Mesenchymal stem cell (in vitro differentiated cells and primary cell): ENCODE data around the gene CRLF1.

ENCODE experiments used
- DNase-seq: peaks from one replicate; pipeline ENCODE4 v3.0.0-alpha.2; 2013
- H2AFZ ChIP-seq: one replicate; pipeline ENCODE4 v1.6.1; 2013; ENCODE audit warnings: low read depth, mild to moderate bottlenecking, control low read depth, inconsistent platforms, low read length, moderate library complexity
- H2AK5ac ChIP-seq: 2 replicates; pipeline ENCODE4 v1.6.1; 2013; ENCODE audit warnings: low read length, moderate library complexity, mild to moderate bottlenecking, inconsistent platforms; ENCODE audit not compliant: severe bottlenecking
- H2BK120ac ChIP-seq: one replicate; pipeline ENCODE4 v1.6.1; 2013; ENCODE audit warnings: low read depth, mild to moderate bottlenecking, inconsistent platforms, low read length, moderate library complexity
- H2BK12ac ChIP-seq, 2 experiments: one replicate each; pipeline ENCODE4 v1.6.1; 2013; ENCODE audit warnings: inconsistent platforms in 2 of 2, low read length in 2 of 2, mild to moderate bottlenecking in 2 of 2, moderate library complexity in 2 of 2, control low read depth in 1 of 2
- H2BK15ac ChIP-seq: one replicate; pipeline ENCODE4 v1.6.1; 2013; ENCODE audit warnings: mild to moderate bottlenecking, low read depth, inconsistent platforms; ENCODE audit not compliant: poor library complexity, severe bottlenecking
- H2BK5ac ChIP-seq: 2 replicates; pipeline ENCODE4 v1.6.1; 2013; ENCODE audit warnings: low read depth, mild to moderate bottlenecking, low read length, control low read depth, inconsistent platforms; ENCODE audit not compliant: poor library complexity, severe bottlenecking
- H3K14ac ChIP-seq, 2 experiments: one replicate each; pipeline ENCODE4 v1.6.1; 2013; ENCODE audit warnings: inconsistent platforms in 2 of 2, low read length in 2 of 2, control low read depth in 1 of 2, mild to moderate bottlenecking in 1 of 2, moderate library complexity in 1 of 2
- H3K18ac ChIP-seq, 2 experiments: one replicate each; pipeline ENCODE4 v1.6.1; 2013; ENCODE audit warnings: inconsistent platforms in 2 of 2, low read length in 2 of 2, control low read depth in 1 of 2, low read depth in 1 of 2, mild to moderate bottlenecking in 1 of 2
- H3K23ac ChIP-seq, 2 experiments: one replicate each; pipeline ENCODE4 v1.6.1; 2013; ENCODE audit warnings: inconsistent platforms in 2 of 2, low read length in 2 of 2, mild to moderate bottlenecking in 2 of 2, moderate library complexity in 2 of 2, control low read depth in 1 of 2
- H3K27ac ChIP-seq: 2 replicates; pipeline ENCODE4 v1.5.1; 2013; ENCODE audit warnings: mild to moderate bottlenecking, moderate library complexity, low read length, control low read depth, inconsistent platforms; ENCODE audit not compliant: poor library complexity, severe bottlenecking
- H3K27me3 ChIP-seq, 2 experiments: 2 replicates each; pipeline versions ENCODE4 v1.6.1 to v1.7.0; 2013; ENCODE audit warnings: low read length in 2 of 2, mild to moderate bottlenecking in 2 of 2, moderate library complexity in 2 of 2, control low read depth in 1 of 2, inconsistent platforms in 1 of 2; ENCODE audit not compliant: control insufficient read depth in 1 of 2, insufficient read depth in 1 of 2
- H3K36me3 ChIP-seq, 2 experiments: 2 replicates each; pipeline versions ENCODE4 v1.6.1 to v1.7.0; 2013; ENCODE audit warnings: low read length in 2 of 2, control low read depth in 1 of 2, inconsistent platforms in 1 of 2, low read depth in 1 of 2, mild to moderate bottlenecking in 1 of 2; ENCODE audit not compliant: insufficient read depth in 2 of 2, control insufficient read depth in 1 of 2
- H3K4ac ChIP-seq, 2 experiments: one replicate each; pipeline ENCODE4 v1.6.1; 2013; ENCODE audit warnings: inconsistent platforms in 2 of 2, low read length in 2 of 2, mild to moderate bottlenecking in 2 of 2, moderate library complexity in 2 of 2, control low read depth in 1 of 2, low read depth in 1 of 2
- H3K4me1 ChIP-seq: 2 replicates; pipeline ENCODE4 v1.6.1; 2013; ENCODE audit warnings: low read depth, low read length, control low read depth; ENCODE audit not compliant: control insufficient read depth, insufficient read depth
- H3K4me2 ChIP-seq: 2 replicates; pipeline ENCODE4 v1.6.1; 2013; ENCODE audit warnings: low read length, mild to moderate bottlenecking, inconsistent platforms; ENCODE audit not compliant: poor library complexity, severe bottlenecking
- H3K4me3 ChIP-seq, 2 experiments: 2 replicates each; pipeline versions ENCODE4 v1.5.1 to v1.7.0; 2013; ENCODE audit warnings: low read length in 2 of 2, mild to moderate bottlenecking in 2 of 2, control low read depth in 1 of 2, low read depth in 1 of 2; ENCODE audit not compliant: insufficient read depth in 1 of 2
- H3K79me1 ChIP-seq: replicated peaks from 2 replicates; pipeline ENCODE4 v1.6.1; 2013; ENCODE audit warnings: mild to moderate bottlenecking, control low read depth, low read length, inconsistent platforms; ENCODE audit not compliant: poor library complexity, severe bottlenecking
- H3K9ac ChIP-seq: 2 replicates; pipeline ENCODE4 v1.7.0; 2013; ENCODE audit warnings: mild to moderate bottlenecking, low read length, moderate library complexity
- H3K9me3 ChIP-seq: 2 replicates; pipeline ENCODE4 v1.7.0; 2013; ENCODE audit warnings: mild to moderate bottlenecking, low read length; ENCODE audit not compliant: control insufficient read depth
- H4K8ac ChIP-seq: one replicate; pipeline ENCODE4 v1.6.1; 2013; ENCODE audit warnings: inconsistent platforms, mild to moderate bottlenecking, low read length, moderate library complexity
- H4K91ac ChIP-seq: one replicate; pipeline ENCODE4 v1.6.1; 2013; ENCODE audit warnings: mild to moderate bottlenecking, low read length, inconsistent platforms
- WGBS: methylation state at CpG from one replicate; pipeline ENCODE4 v1.1.7; 2013; ENCODE audit warnings: mixed read lengths; 5-methylcytosine and 5-hydroxymethylcytosine counted together

Gene CRLF1

GRCh38 chr19:18605546-18606280 is 886 bp downstream of the CRLF1 start:
- H3K9ac ChIP-seq, result no peak overlapping the region

GRCh38 chr19:18605196-18605545 is 1.4 kb downstream of the CRLF1 start:
- peak overlapping the region in 1 of 2 experiments; percentile 13 for H3K4ac ChIP-seq
- H2AFZ ChIP-seq, result no peak overlapping the region
- H3K27me3 ChIP-seq, result peaks cover 43 to 69% of the 10 kb centered on the region in 2 experiments
- H3K4me2 ChIP-seq, result no peak overlapping the region
- H2BK12ac ChIP-seq, result no peak overlapping the region
- no peak overlapping the region for H3K27ac ChIP-seq
- no peaks in the 10 kb centered on the region for H3K36me3 ChIP-seq
- no peak overlapping the region for H4K91ac ChIP-seq
- H4K8ac ChIP-seq, result no peak overlapping the region
- 16% methylated on average over 17 of the region's 17 CpGs for WGBS
- H3K14ac ChIP-seq, result peak overlapping the region in 1 of 2 experiments; percentile 35
- H2BK5ac ChIP-seq, result no peak overlapping the region
- H3K4me3 ChIP-seq, result peak overlapping the region in 1 of 2 experiments; percentile 62
- no peaks in the 10 kb centered on the region for H3K79me1 ChIP-seq
- no peak for DNase-seq
- H3K9me3 ChIP-seq, result no peaks in the 10 kb centered on the region
- H2AK5ac ChIP-seq, result no peak overlapping the region
- peak overlapping the region in 1 of 2 experiments; percentile 34 for H3K23ac ChIP-seq
- H2BK120ac ChIP-seq, result no peak overlapping the region
- no peak overlapping the region for H2BK15ac ChIP-seq
- no peak overlapping the region for H3K18ac ChIP-seq
- H3K4me1 ChIP-seq, result peaks cover 26% of the 10 kb centered on the region
- H3K9ac ChIP-seq, result no peak overlapping the region

More at GRCh38 chr19:18605546-18606280, 886 bp downstream of the CRLF1 start:
- Histone ChIP-seq H3K23ac (peak overlapping the region in 1 of 2 experiments; percentile 34), H2BK120ac (no peak overlapping the region), H2BK5ac (no peak overlapping the region), H3K4me3 (peak overlapping the region in 1 of 2 experiments; percentile 62), H4K8ac (no peak overlapping the region), H3K79me1 (no peaks in the 10 kb centered on the region), H2AK5ac (no peak overlapping the region), H3K27ac (no peak overlapping the region), H3K9me3 (no peaks in the 10 kb centered on the region), H2AFZ (no peak overlapping the region), H2BK15ac (no peak overlapping the region), H3K18ac (no peak overlapping the region), H2BK12ac (no peak overlapping the region), H3K4me2 (no peak overlapping the region), H3K4ac (peak overlapping the region in 1 of 2 experiments; percentile 13), H3K14ac (no peak overlapping the region), H3K4me1 (peaks cover 30% of the 10 kb centered on the region), H3K36me3 (no peaks in the 10 kb centered on the region), H4K91ac (no peak overlapping the region), H3K27me3 (peaks cover 47 to 73% of the 10 kb centered on the region in 2 experiments)
- DNase-seq, result no peak
- WGBS, result 4% methylated on average over 59 of the region's 65 CpGs

GRCh38 chr19:18604820-18605159 is 1.8 kb downstream of the CRLF1 start:
- H3K4me2 ChIP-seq, result no peak overlapping the region
- no peak overlapping the region for H4K91ac ChIP-seq
- no peak overlapping the region for H2BK12ac ChIP-seq
- no peak overlapping the region for H3K18ac ChIP-seq
- H4K8ac ChIP-seq, result no peak overlapping the region
- H3K14ac ChIP-seq, result no peak overlapping the region
- no peak overlapping the region for H3K4ac ChIP-seq
- H3K23ac ChIP-seq, result no peak overlapping the region
- no peak overlapping the region for H3K9ac ChIP-seq
- H3K4me1 ChIP-seq, result peaks cover 26% of the 10 kb centered on the region
- no peak overlapping the region for H2AFZ ChIP-seq
- no peaks in the 10 kb centered on the region for H3K9me3 ChIP-seq
- H2BK15ac ChIP-seq, result no peak overlapping the region
- H3K79me1 ChIP-seq, result no peaks in the 10 kb centered on the region
- H2BK120ac ChIP-seq, result no peak overlapping the region
- H3K27ac ChIP-seq, result no peak overlapping the region
- DNase-seq, result no peak
- no peak overlapping the region for H3K4me3 ChIP-seq
- no peak overlapping the region for H2BK5ac ChIP-seq
- H3K27me3 ChIP-seq, result peaks cover 39 to 67% of the 10 kb centered on the region in 2 experiments
- H3K36me3 ChIP-seq, result no peaks in the 10 kb centered on the region
- no peak overlapping the region for H2AK5ac ChIP-seq
- WGBS, result 14% methylated on average over 6 of the region's 10 CpGs

- Histone ChIP-seq H3K27me3 (peaks cover 39 to 67% of the 10 kb centered on the region in 2 experiments), H2AK5ac (no peak overlapping the region), H3K18ac (no peak overlapping the region), H2BK5ac (no peak overlapping the region), H3K27ac (no peak overlapping the region), H2AFZ (no peak overlapping the region), H3K4me1 (peaks cover 26% of the 10 kb centered on the region), H2BK15ac (peak overlapping the region; percentile 82), H3K4ac (no peak overlapping the region), H2BK12ac (no peak overlapping the region), H3K9me3 (no peaks in the 10 kb centered on the region), H3K23ac (no peak overlapping the region), H3K14ac (no peak overlapping the region), H3K4me2 (no peak overlapping the region), H3K4me3 (no peak overlapping the region), H4K91ac (no peak overlapping the region), H3K36me3 (no peaks in the 10 kb centered on the region), H2BK120ac (no peak overlapping the region), H3K9ac (no peak overlapping the region), H3K79me1 (no peaks in the 10 kb centered on the region), H4K8ac (no peak overlapping the region)
- no peak for DNase-seq
- WGBS, result 4% methylated on average over 17 of the region's 26 CpGs
Observed at GRCh38 chr19:18603958-18604819, 2.4 kb downstream of the CRLF1 start.
